ENCODE measurements around the gene BLTP3A. TPM values are rescaled to one million over a fixed set of nuclear protein-coding genes. Genes with fewer than 3 reads are reported as not detected.

Gene BLTP3A
- total RNA-seq, 4 donors from 2014 or later = 11.7 to 19.6 (median 16.0) TPM

- ATAC-seq (ENCODE audit: low FRiP score) = no peak
- TF ChIP-seq CTCF (IDR thresholded peaks at IDR 0.05) = no peak
- no peak for DNase-seq (ENCODE audit: low spot score)
Observed at GRCh38 chr6:34837528-34837927, 45.6 kb downstream of the BLTP3A start.

- no peak for TF ChIP-seq CTCF (IDR thresholded peaks at IDR 0.05)
- no peak for ATAC-seq (ENCODE audit: low FRiP score)
- DNase-seq (ENCODE audit: low spot score) = no peak
Observed at GRCh38 chr6:34839666-34840352, 47.9 kb downstream of the BLTP3A start.

Small RNA genes within 50 kb of the gene (small RNA-seq; reads per million reads assigned to genes)
- not detected for gene RF00019

Other genes starting within 250 kb of the BLTP3A start
- under 1 TPM in 1 of 4 donors, not detected in 3; 0.19 TPM for gene SPDEF, start 235.8 kb upstream of the BLTP3A start, total RNA-seq
- gene ILRUN, start 95.3 kb upstream of the BLTP3A start, total RNA-seq = 10 to 100 TPM; 77.5 to 84.1 (median 80.1) TPM
- 10 to 100 TPM; 30.9 to 65.5 (median 51.5) TPM for gene SNRPC, start 34.6 kb upstream of the BLTP3A start, total RNA-seq
- gene TAF11, start 96.0 kb downstream of the BLTP3A start, total RNA-seq = 10 to 100 TPM; 18.8 to 23.6 (median 21.4) TPM
- 10 to 100 TPM; 25.7 to 49.7 (median 28.1) TPM for gene ANKS1A, start 97.2 kb downstream of the BLTP3A start, total RNA-seq

All from omental fat pad (tissue), 4 donors.